OCI-LY1 (cell line): ENCODE measurements around the gene VKORC1.

Source experiments
- H2AFZ ChIP-seq: fragments of 200-600 bp; sonication (generic), shearing (Covaris generic); 2 replicates; pipeline ENCODE4 v1.6.0; 2014; ENCODE audit warnings: antibody characterized with exemption, mild to moderate bottlenecking, low read length
- H3F3A ChIP-seq: fragments of 200-600 bp; sonication (generic), shearing (Covaris generic); 2 replicates; pipeline ENCODE4 v1.6.0; 2014; ENCODE audit warnings: mild to moderate bottlenecking, antibody characterized with exemption, low read length, moderate library complexity; ENCODE audit not compliant: insufficient read depth
- H3K27ac ChIP-seq: fragments of 200-600 bp; sonication (generic); 2 replicates; pipeline ENCODE4 v1.5.1; 2014; ENCODE audit warnings: low read length, mixed run types, mild to moderate bottlenecking, low read depth; ENCODE audit not compliant: poor library complexity, severe bottlenecking
- H3K27me3 ChIP-seq: fragments of 200-600 bp; sonication (generic); 2 replicates; pipeline ENCODE4 v1.6.0; 2014; ENCODE audit warnings: antibody characterized with exemption, mild to moderate bottlenecking, low read length, moderate library complexity; ENCODE audit not compliant: insufficient read depth
- H3K36me3 ChIP-seq: fragments of 200-600 bp; sonication (generic); 2 replicates; pipeline ENCODE4 v1.6.1; 2014; ENCODE audit warnings: mild to moderate bottlenecking, antibody characterized with exemption, low read length, moderate library complexity, mixed read lengths; ENCODE audit not compliant: insufficient read depth
- H3K4me1 ChIP-seq: fragments of 200-600 bp; sonication (generic); 2 replicates; pipeline ENCODE4 v1.5.1; 2014; ENCODE audit warnings: mild to moderate bottlenecking, low read length, moderate library complexity; ENCODE audit not compliant: insufficient read depth, severe bottlenecking
- H3K4me2 ChIP-seq: fragments of 200-600 bp; sonication (generic), shearing (Covaris generic); 2 replicates; pipeline ENCODE4 v1.6.1; 2014; ENCODE audit warnings: low read length
- H3K4me3 ChIP-seq: fragments of 200-600 bp; sonication (generic); 2 replicates; pipeline ENCODE4 v1.5.1; 2014; ENCODE audit warnings: low read length, low read depth, mild to moderate bottlenecking, mixed read lengths; ENCODE audit not compliant: poor library complexity, severe bottlenecking
- H3K79me2 ChIP-seq: fragments of 200-600 bp; shearing (Covaris generic); 2 replicates; pipeline ENCODE4 v1.6.1; 2016; ENCODE audit warnings: mixed run types, low read length, mixed read lengths; ENCODE audit not compliant: insufficient read depth
- H3K9ac ChIP-seq: fragments of 200-600 bp; sonication (generic), shearing (Covaris generic); 2 replicates; pipeline ENCODE4 v1.6.1; 2014; ENCODE audit warnings: mild to moderate bottlenecking, low read length, mixed read lengths
- H3K9me2 ChIP-seq: fragments of 200-600 bp; sonication (generic), shearing (Covaris generic); 2 replicates; pipeline ENCODE4 v1.6.1; 2014; ENCODE audit warnings: low read depth, mild to moderate bottlenecking, low read length, mixed read lengths
- H3K9me3 ChIP-seq: fragments of 200-600 bp; shearing (Covaris generic); 2 replicates; pipeline ENCODE4 v1.6.1; 2014; ENCODE audit warnings: low read length, mixed read lengths
- H4K20me1 ChIP-seq: fragments of 200-600 bp; sonication (generic), shearing (Covaris generic); 2 replicates; pipeline ENCODE4 v1.6.0; 2016; ENCODE audit warnings: mild to moderate bottlenecking, low read length; ENCODE audit not compliant: insufficient read depth
- CTCF ChIP-seq: fragments of 200-600 bp; sonication (generic), shearing (Covaris generic); IDR thresholded peaks from 2 replicates; pipeline ENCODE4 v1.5.1; 2017; ENCODE audit warnings: mild to moderate bottlenecking, antibody characterized with exemption, low read length, moderate library complexity, mixed read lengths
- EZH2 ChIP-seq: fragments of 200-600 bp; sonication (generic), shearing (Covaris generic); IDR thresholded peaks from 2 replicates; pipeline ENCODE4 v1.8.0; 2017; ENCODE audit warnings: borderline replicate concordance, mixed run types, mild to moderate bottlenecking, antibody characterized with exemption, low read length, moderate library complexity, mixed read lengths

The VKORC1 gene

DNA sequence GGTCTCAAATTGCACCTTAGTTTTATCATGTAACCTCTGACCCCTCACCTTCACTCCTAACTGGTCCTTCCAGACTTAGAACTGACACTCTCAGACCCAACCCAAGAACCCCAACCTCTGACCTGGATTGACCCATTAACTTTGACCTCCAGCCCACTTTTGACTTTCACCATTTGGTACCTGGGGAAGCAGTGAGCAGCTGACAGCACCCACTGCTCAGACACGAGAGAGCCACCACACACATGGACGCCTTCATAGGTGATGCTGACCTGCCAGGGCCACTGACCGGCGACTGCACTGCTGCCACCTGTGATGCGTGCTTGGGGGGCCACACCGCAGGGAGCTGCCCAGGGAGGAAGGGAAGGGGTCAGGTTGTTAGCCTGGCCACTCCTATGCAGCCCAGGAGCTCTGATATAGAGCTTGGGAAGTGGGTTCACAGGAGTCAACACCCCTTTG, 38.5 kb upstream of the VKORC1 start:
- Histone ChIP-seq H3K79me2 (no peaks in the 10 kb centered on the region), H3K9me3 (no peaks in the 10 kb centered on the region), H3K4me3 (no peak overlapping the region), H3F3A (no peaks in the 10 kb centered on the region), H4K20me1 (no peaks in the 10 kb centered on the region), H2AFZ (no peak overlapping the region), H3K36me3 (peaks cover 16% of the 10 kb centered on the region), H3K4me2 (no peak overlapping the region), H3K4me1 (no peaks in the 10 kb centered on the region), H3K9ac (no peak overlapping the region), H3K9me2 (no peaks in the 10 kb centered on the region), H3K27me3 (peaks cover 8% of the 10 kb centered on the region; the same call in 1 of the 2 replicates), H3K27ac (no peak overlapping the region)
- TF ChIP-seq EZH2 = no peak
- TF ChIP-seq CTCF = no peak

GRCh38 chr16:31132303-31132979, 37.8 kb upstream of the VKORC1 start:
- no peak for TF ChIP-seq CTCF
- TF ChIP-seq EZH2 = no peak
- no peaks in the 10 kb centered on the region for H3K4me1 ChIP-seq
- H3K27me3 ChIP-seq = peaks cover 8% of the 10 kb centered on the region; the same call in 1 of the 2 replicates
- H2AFZ ChIP-seq = no peak overlapping the region
- H3K36me3 ChIP-seq = peaks cover 20% of the 10 kb centered on the region
- H3F3A ChIP-seq = no peaks in the 10 kb centered on the region
- no peaks in the 10 kb centered on the region for H3K9me3 ChIP-seq
- no peak overlapping the region for H3K27ac ChIP-seq
- no peak overlapping the region for H3K4me2 ChIP-seq
- no peaks in the 10 kb centered on the region for H3K79me2 ChIP-seq
- no peak overlapping the region for H3K9ac ChIP-seq
- H4K20me1 ChIP-seq = no peaks in the 10 kb centered on the region
- H3K4me3 ChIP-seq = no peak overlapping the region
- no peaks in the 10 kb centered on the region for H3K9me2 ChIP-seq

GRCh38 chr16:31131841-31132271, 37.3 kb upstream of the VKORC1 start:
- Histone ChIP-seq H3K27ac (no peak overlapping the region), H3K9me2 (no peaks in the 10 kb centered on the region), H3K9ac (no peak overlapping the region), H3K79me2 (no peaks in the 10 kb centered on the region), H3K27me3 (peaks cover 8% of the 10 kb centered on the region; the same call in 1 of the 2 replicates), H4K20me1 (no peaks in the 10 kb centered on the region), H2AFZ (no peak overlapping the region), H3K36me3 (peaks cover 26% of the 10 kb centered on the region), H3K4me3 (no peak overlapping the region), H3K4me1 (no peaks in the 10 kb centered on the region), H3K4me2 (no peak overlapping the region), H3K9me3 (no peaks in the 10 kb centered on the region), H3F3A (no peaks in the 10 kb centered on the region)
- TF ChIP-seq EZH2 (no peak), CTCF (no peak)
